C1 segment of cervical spinal cord (tissue), 14 donors: ENCODE data around the gene ANKRD23.
A peak's percentile ranks its signal among the peaks of the same experiment; 100 is the strongest.

ENCODE experiments used
- DNase-seq, 14 donors: peaks; one replicate each; lab custom pipeline; 2025; lab: John Stamatoyannopoulos, UW

ANKRD23 gene

GRCh38 chr2:96839875-96840850, 3.7 kb downstream of the ANKRD23 start:
- DNase-seq = no peak

- DNase-seq = no peak
These were observed 4.4 kb downstream of the ANKRD23 start for GRCh38 chr2:96839293-96839874.

GRCh38 chr2:96838345-96839292, 5.2 kb downstream of the ANKRD23 start:
- DNase-seq = no peak

GRCh38 chr2:96837575-96837974, 6.2 kb downstream of the ANKRD23 start:
- DNase-seq = no peak

- no peak for DNase-seq
These were observed 8.0 kb downstream of the ANKRD23 start for GRCh38 chr2:96835830-96836229.

- peak in 1 of 14 donors; percentile 59 for DNase-seq
These were observed 10.9 kb downstream of the ANKRD23 start for GRCh38 chr2:96832754-96833507.

GRCh38 chr2:96832408-96832753, 11.4 kb downstream of the ANKRD23 start:
- DNase-seq = peak in 1 of 14 donors; percentile 37

GRCh38 chr2:96831679-96832078, 12.1 kb downstream of the ANKRD23 start:
- DNase-seq = peak in 2 of 14 donors; percentile 31 to 34

GRCh38 chr2:96830044-96830562, 13.7 kb downstream of the ANKRD23 start:
- no peak for DNase-seq

GRCh38 chr2:96828874-96829273, 14.9 kb downstream of the ANKRD23 start:
- DNase-seq = no peak

GRCh38 chr2:96828436-96828835, 15.4 kb downstream of the ANKRD23 start:
- no peak for DNase-seq

- DNase-seq = no peak
These were observed 17.1 kb downstream of the ANKRD23 start for GRCh38 chr2:96826546-96827278.

GRCh38 chr2:96825057-96825456, 18.8 kb downstream of the ANKRD23 start:
- DNase-seq = no peak

- DNase-seq = no peak
These were observed 19.5 kb downstream of the ANKRD23 start for GRCh38 chr2:96824079-96824870.

- no peak for DNase-seq
These were observed 20.6 kb downstream of the ANKRD23 start for GRCh38 chr2:96823198-96823597.

- DNase-seq = no peak
These were observed 21.0 kb downstream of the ANKRD23 start for GRCh38 chr2:96822786-96823185.

- DNase-seq = no peak
These were observed 22.6 kb downstream of the ANKRD23 start for GRCh38 chr2:96821113-96821675.

- DNase-seq = no peak
These were observed 23.8 kb downstream of the ANKRD23 start for GRCh38 chr2:96819876-96820511.
